Dermis microvascular lymphatic vessel endothelial cell (primary cell): ENCODE measurements around the gene ARID3C. TPM values are rescaled to one million over a fixed set of nuclear protein-coding genes. Genes with fewer than 3 reads are reported as not detected.

ENCODE experiments used
- DNase-seq, 2 donors: peaks; one replicate each; pipeline versions ENCODE4 v3.0.0 to v3.0.0-alpha.2; 2010; ENCODE audit warnings: low read depth in 2 of 2
- total RNA-seq: library from RNA; depleted of rRNA; stranded (reverse); fragments of >200 nt; gene quantifications from 2 replicates; pipeline ENCODE4 v1.2.1, GENCODE V29; 2014

The ARID3C gene
- total RNA-seq = 0.25 TPM in 1 of 2 replicates, not detected in the other

DNA sequence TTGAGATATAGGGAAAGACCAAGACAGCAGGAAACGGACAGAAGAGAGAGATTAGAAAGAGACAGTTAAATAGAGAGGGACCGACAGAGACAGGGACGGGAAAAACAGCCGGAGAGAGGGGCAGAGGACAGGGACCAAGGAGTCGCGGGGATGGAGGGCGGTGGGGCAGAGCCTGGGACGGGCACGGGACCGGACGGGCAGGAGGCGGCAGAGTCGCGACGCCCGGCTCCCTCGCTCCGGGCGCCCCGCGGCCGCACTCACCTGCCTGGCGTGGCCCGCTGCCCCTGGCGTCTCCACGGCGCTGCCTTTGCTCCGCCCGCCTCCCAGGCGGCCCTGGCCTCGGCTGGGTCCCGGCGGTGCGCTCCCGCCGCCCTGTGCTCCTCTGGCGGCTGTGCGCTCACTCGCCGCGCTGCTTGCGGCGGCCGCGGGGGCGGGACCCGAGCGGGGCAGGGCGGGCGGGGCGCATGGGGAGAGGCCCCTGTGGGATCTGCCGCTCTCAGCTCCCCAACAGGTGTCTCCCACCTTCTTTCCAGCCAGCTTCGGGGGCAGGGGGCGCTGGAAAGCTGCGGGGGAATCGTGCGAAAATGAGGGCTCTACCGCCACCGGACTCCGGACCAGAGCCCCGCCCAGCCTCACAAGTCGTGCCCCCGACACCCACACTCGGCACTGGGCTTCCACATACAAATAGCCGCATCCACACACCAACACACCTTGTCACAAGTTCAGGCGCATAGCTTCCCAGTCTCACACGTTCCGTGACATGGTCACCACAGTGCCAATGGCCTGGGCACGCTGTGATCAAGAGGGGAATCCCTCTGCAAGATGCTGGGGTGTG, at the start of gene ARID3C:
TSS of gene ARID3C (minus strand) at position 411 of the 835 bp plus-strand sequence. CDS start 1,052 bp downstream, outside the sequence.
- DNase-seq = peak in 1 of 2 donors; percentile 26

GRCh38 chr9:34675869-34676268, 47.0 kb upstream of the ARID3C start:
- no peak for DNase-seq

DNA sequence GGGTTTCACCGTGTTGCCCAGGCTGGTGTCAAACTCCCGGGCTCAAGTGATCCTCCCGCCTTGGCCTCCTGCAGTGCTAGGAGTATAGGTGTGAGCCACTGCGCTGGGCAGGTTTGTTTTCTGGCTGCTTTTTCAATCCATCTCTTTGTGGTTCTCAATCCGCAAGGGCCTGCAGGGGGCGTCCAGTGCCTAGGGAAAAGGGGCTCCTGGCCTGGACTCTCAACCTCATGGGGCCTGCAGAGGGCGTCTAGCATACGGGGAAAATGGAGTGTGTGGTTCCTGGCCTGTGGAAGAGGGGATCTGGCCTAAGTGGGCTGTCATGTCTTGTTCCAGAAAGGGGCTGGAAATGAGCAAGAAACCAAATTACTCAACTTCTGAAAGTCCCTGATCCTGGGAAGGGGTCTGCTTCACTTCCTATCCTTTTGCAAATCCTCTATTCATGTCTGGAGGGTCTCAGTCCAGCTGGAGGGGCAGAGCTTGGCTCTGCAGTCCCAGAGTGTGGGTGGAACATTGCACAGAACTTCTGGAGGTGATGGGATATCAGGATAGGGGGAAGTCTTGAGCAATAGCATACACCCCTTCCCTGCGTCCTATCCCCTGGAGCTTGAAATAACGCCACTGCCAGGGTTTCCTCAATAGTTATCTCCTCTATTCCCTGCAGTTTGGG, 46.3 kb upstream of the ARID3C start:
- peak; percentile 60 to 81 for DNase-seq

- no peak for DNase-seq
These were observed 45.6 kb upstream of the ARID3C start for GRCh38 chr9:34674440-34674839.

GRCh38 chr9:34671307-34671706, 42.4 kb upstream of the ARID3C start:
- DNase-seq = no peak

DNA sequence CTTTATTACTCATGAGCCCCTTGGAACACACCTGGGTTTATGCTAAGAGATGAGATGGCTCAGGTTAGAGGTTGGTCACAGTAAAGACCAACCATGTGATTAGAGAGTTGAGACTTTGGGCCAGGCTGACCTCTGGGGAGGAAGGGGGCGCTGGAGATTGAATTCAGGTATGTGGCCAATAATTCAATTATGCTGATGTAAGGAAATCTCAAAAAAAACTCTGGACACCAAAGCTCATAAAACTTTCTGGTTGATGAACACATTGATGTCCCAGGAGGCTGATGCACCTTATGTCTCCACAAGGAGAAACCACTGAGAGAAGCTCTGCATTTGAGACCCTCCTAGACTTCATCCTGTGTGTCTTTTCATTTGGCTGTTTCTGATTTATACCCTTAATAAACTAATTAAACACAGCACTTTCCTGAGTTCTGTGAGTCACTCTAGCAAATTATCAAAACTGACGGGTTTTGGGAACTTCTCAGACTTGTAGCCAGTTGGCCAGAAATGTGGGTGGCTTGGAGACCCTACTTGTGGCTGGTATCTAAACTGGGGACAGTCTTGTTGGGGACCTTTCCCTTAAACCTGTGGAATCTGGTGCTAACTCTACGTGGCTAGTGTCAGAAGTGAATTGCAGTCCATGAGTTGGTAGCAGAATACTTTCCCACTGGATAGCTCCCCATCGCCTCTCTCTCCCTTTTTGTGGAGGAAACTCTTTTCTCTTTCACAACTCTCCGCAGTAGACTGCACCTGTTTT, 41.1 kb upstream of the ARID3C start:
- DNase-seq = no peak

- peak; percentile 34 to 87 for DNase-seq
These were observed 36.8 kb upstream of the ARID3C start for GRCh38 chr9:34665381-34666250.

DNA sequence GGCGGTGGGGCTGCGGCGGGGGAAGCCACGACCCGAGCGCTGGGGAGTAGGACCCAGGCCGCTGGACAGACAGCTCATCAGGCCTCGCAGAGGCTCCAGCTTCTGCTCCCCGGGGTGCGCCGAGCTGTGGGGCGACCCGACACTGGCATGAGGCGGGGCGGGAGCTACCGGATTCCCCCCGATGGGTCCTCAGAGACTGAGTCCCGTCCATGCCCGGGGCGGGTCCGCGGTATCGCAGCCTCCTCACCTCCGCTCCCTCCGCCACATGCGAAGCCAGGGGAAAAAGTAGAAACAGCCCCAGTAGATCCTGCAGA, 36.2 kb upstream of the ARID3C start:
- DNase-seq = no peak

GRCh38 chr9:34664281-34665066, 35.6 kb upstream of the ARID3C start:
- peak in 1 of 2 donors; percentile 66 for DNase-seq

GRCh38 chr9:34663303-34663605, 34.4 kb upstream of the ARID3C start:
- DNase-seq = no peak

GRCh38 chr9:34662526-34663302, 33.8 kb upstream of the ARID3C start, which contains the start of gene CCL27:
Gene CCL27 (minus strand): TSS chr9:34662657. CDS start chr9:34662633, 24 bp downstream.
- DNase-seq = no peak

- no peak for DNase-seq
These were observed 30.9 kb upstream of the ARID3C start for GRCh38 chr9:34659592-34660253.

DNA sequence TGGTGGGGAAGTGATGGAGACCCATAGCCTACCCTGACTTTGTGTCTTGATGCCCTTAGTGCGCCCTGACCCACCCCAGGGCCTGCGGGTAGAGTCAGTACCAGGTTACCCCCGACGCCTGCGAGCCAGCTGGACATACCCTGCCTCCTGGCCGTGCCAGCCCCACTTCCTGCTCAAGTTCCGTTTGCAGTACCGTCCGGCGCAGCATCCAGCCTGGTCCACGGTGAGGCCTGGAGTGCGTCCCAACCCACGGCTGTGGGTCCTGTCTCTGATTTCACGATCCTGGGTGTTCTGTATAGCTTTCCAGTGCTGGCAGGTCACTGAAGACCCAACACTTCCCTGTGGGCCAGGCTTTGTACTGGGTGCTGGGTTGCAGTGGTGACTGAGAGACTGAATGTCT, 29.6 kb upstream of the ARID3C start:
- DNase-seq = no peak

DNA sequence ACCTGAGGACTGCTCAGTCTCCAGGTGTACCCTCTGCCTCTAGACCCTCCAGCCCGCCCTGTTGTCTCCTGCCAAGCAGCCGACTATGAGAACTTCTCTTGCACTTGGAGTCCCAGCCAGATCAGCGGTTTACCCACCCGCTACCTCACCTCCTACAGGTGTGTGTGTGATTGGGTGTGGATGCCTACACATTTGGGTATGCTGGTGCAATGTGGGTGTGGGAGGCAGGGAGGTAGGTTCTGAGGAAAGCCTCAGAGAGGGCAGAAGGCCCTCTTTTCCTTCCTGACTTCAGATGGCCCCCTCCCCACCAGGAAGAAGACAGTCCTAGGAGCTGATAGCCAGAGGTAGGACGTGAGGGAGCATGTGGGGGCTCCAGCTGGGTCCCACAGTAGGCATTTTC, 28.1 kb upstream of the ARID3C start:
- DNase-seq = no peak

GRCh38 chr9:34655394-34655793, 26.5 kb upstream of the ARID3C start:
- DNase-seq = no peak

GRCh38 chr9:34654323-34655051, 25.6 kb upstream of the ARID3C start:
- peak in 1 of 2 donors; percentile 25 for DNase-seq

DNA sequence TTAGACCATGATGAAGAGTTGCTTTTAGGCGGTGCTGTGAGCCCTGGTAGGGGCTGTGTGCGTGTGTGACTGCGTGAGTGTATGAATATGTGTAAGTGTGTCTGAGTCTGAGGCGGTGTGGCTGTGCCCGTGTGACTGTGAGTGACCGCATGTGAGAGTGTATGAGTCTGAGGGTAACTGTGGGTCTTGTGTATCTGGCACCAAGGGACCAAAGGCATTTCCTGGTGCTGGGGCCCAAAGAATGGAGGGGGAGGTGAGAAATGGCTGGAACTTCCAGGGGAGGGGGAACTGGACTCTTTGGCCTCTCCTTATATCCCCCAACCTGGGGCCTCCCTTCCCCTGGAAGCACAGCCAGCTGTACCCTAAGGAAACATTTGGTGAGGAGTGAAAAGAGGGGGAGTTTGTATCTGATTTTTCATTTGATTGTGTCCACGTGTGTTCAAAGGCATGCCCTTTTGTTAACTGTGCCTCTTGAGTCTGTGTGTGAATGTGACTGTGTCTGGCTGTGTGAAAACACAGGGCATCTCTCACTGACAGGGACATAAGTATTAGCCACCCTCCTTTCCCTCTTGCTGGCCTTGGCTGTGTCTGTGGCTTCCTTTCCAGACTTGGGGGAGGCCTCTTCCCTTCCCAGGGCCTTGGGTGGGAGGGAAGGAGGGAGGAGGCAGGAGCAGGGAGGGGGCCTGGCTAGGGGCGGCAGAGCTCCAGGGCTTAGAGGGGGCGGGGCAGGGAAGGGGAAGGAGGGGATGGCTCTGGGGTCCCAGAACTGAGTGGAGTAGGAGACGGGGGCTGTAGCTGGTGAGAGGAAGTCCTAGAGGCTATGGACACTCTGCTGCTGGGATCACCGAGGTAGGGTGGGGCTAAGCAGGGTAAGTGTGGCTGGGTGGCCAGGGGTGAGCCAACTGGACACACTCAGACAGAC, 24.5 kb upstream of the ARID3C start:
- peak in 1 of 2 donors; percentile 38 for DNase-seq
